IPS-18c (cell line): Measurements from ENCODE around the gene RAPGEF4.
"Not testable (repeated sequence)": the region's sequence is repeated elsewhere in the genome, so short reads cannot be mapped to it uniquely, and the experiment has no call there.

Experiments
- H3K4me3 ChIP-seq: 2 replicates; pipeline ENCODE4 v1.7.0; 2013; ENCODE audit warnings: low read depth, mild to moderate bottlenecking, low read length, moderate library complexity; ENCODE audit not compliant: insufficient read depth
- H3K9me3 ChIP-seq: one replicate; pipeline ENCODE4 v1.6.1; 2013; ENCODE audit warnings: mild to moderate bottlenecking, low read length, moderate library complexity; ENCODE audit not compliant: control insufficient read depth, insufficient read depth

The RAPGEF4 gene

GRCh38 chr2:173086518-173087213 lies 351.0 kb downstream of the RAPGEF4 start:
- H3K4me3 ChIP-seq, result no peak overlapping the region
- H3K9me3 ChIP-seq, result no peaks in the 10 kb centered on the region

DNA sequence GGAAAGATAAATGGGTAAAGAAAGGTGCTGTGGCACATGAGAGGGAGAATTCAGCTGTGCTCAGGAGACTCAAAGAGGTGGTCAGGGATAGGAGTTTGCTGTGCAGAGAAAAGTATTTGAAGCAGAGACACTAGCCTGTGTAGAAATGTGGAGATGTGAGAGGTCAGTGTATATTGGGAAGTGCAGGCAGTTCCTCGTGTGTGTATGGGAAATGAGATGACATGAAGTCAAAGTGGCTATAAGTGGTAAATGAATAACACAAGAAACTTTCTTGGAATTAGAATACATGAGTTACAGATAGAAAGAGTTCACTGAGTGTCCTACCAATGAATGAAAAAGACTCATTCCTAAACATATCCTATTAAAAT lies 351.6 kb downstream of the RAPGEF4 start:
- Histone ChIP-seq H3K9me3 (no peaks in the 10 kb centered on the region), H3K4me3 (no peak overlapping the region)

DNA sequence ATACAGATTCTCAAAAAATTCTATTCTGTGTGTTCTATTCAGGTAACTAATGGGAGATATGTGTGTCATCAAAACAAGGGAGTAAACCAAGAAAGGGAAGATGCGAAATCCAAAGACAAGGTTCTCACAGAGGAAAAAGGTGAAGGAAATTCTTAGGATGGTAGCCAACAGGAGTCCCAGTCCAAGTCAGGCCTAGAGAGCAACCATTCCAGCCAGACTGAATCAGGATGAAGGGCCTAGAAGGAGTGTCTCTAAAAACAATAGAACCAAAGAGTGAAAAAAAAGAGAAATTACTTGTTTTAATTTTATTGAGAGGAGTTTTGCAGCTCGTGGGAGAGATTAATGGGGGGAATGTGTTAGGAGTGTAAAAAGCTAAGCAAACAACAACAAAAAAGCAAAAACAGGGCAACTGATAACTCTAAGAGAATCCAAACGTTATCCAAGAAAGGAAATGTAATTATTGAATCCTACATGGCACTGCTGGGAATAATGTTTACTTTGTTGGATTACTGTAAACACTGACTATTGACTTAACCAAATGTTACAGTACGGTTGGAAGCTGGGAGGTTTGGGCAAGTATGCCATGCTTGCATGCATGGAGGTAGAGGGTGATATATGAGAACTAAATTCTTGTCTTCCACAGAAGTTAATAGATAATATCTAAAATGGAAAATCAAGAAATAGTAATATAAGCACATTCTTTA lies 352.3 kb downstream of the RAPGEF4 start:
- no peaks in the 10 kb centered on the region for H3K9me3 ChIP-seq
- no peak overlapping the region for H3K4me3 ChIP-seq

GRCh38 chr2:173090276-173090877 lies 354.7 kb downstream of the RAPGEF4 start:
- Histone ChIP-seq H3K4me3 (no peak overlapping the region), H3K9me3 (no peaks in the 10 kb centered on the region)

- Histone ChIP-seq H3K4me3 (no peak overlapping the region), H3K9me3 (no peaks in the 10 kb centered on the region)
These were observed 355.5 kb downstream of the RAPGEF4 start for GRCh38 chr2:173090973-173091660.

DNA sequence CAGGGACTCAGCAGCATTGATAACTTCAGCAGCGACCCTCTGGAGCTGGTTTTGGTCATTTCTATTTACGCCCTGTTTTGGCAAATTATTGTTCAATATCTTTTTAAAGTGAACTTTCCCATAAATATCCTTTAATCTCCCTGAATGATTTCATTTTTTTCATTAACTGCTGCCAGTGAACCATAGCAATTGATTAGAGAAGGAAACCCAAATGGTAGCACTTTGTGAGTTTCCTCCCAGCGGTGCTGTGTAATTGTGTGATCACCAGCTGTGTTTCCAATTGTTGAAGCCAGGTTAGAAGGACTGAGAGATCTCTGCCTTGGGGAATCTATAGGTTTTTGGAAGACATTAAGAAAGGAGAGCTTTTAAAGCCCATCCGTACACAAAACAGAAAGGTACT lies 356.3 kb downstream of the RAPGEF4 start:
- Histone ChIP-seq H3K9me3 (no peaks in the 10 kb centered on the region), H3K4me3 (no peak overlapping the region)

DNA sequence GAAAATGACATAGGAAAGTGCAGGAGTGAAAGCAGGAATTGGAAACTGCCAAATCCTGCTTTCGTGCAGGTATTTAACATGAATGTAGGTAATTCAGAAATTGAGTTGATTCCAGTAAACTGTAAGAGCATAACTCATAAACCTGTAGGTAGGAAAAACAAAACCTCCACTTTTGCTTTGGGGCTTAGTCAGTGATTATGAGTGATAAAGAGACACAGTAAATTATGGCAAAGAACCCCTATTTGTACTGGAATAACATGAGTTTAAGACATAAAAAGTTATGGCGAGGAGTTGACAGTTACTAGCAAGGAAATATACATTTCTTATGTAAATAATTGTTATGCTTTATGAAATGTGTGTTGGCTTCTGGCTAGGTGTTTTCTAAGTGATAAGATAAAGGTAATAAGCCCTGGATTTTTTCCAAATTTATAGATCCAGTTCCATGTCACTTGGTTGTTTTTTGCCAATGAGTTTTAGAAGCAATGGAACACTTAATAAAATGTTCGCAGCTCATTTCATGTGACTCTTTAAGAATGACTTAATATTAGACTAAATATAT lies 357.3 kb downstream of the RAPGEF4 start:
- no peaks in the 10 kb centered on the region for H3K9me3 ChIP-seq
- no peak overlapping the region for H3K4me3 ChIP-seq

DNA sequence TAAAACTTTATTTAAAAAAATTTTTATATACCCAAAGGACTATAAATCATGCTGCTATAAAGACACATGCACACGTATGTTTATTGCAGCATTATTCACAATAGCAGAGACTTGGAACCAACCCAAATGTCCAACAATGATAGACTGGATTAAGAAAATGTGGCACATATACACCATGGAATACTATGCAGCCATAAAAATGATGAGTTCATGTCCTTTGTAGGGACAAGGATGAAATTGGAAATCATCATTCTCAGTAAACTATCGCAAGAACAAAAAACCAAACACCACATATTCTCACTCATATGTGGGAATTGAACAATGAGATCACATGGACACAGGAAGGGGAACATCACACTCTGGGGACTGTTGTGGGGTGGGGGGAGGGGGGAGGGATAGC lies 358.0 kb downstream of the RAPGEF4 start:
- not testable (repeated sequence) for H3K4me3 ChIP-seq, H3K9me3 ChIP-seq

DNA sequence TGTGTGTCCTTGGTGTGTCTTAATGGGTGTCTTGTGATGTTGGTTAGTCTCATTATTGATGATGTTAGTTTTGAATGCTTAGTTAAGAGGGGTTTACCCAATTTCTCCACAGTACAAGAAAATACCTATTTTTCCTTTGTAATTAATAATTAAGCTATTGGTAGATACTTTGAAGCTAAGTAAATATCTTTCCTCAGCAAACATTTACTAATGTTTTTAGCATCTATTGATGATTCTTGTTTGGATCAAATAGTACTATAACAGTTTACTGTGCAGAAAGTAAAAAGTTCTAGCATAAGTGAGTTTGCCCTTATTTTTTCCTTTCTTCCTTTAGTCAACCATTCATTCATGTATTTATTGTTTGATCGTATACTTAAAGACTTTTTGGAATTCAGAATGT lies 359.1 kb downstream of the RAPGEF4 start:
- Histone ChIP-seq H3K9me3 (no peaks in the 10 kb centered on the region), H3K4me3 (no peak overlapping the region)

DNA sequence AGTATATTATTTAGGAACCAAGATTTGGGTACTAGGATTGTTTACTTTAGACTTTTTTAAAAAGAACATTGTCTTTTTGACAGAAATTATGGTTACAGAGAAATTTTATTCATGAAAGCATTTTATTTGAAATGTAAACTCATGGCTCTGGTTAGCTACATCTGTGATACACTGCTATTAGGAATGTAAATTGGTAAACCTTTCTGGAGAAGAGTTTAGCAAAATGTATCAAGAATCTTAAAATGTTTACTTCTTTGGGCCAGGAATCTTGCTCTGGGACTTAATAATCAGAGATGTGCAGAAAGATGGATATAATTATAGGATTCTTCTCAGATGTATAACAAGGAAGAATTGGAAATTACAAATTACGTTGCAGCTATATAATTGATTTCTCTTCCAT lies 359.7 kb downstream of the RAPGEF4 start:
- Histone ChIP-seq H3K4me3 (no peak overlapping the region), H3K9me3 (no peaks in the 10 kb centered on the region)

DNA sequence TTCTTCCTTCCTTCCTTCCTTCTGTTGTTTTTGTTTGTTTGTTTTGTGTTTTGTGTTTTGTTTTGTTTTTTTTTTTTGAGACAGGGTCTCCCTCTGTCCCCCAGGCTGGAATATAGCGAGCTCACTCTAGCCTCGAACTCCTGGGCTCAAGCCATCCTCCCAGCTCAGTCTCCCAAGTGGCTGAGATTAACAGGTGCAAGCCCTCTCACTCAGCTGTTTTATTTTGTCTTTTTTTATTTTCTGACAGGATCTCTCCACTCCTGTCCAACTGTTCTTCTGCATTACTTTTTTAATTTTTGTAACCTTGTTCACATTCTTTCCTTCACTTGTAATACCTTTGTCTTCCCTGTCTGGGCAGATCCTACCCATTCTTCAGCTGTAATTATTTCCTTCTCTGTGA lies 363.6 kb downstream of the RAPGEF4 start:
- Histone ChIP-seq H3K4me3 (no peak overlapping the region), H3K9me3 (no peaks in the 10 kb centered on the region)

GRCh38 chr2:173099804-173100203 lies 364.2 kb downstream of the RAPGEF4 start:
- no peak overlapping the region for H3K4me3 ChIP-seq

GRCh38 chr2:173101687-173102086 lies 366.0 kb downstream of the RAPGEF4 start:
- Histone ChIP-seq H3K9me3 (no peaks in the 10 kb centered on the region), H3K4me3 (no peak overlapping the region)

More at GRCh38 chr2:173099804-173100203, 364.2 kb downstream of the RAPGEF4 start:
- no peaks in the 10 kb centered on the region for H3K9me3 ChIP-seq
